GM23248 (cell line): ENCODE measurements around the gene VPS26A. TPM values are rescaled to one million over a fixed set of nuclear protein-coding genes. Genes with fewer than 3 reads are reported as not detected.

ENCODE experiments used
- DNase-seq: peaks from one replicate; pipeline ENCODE4 v3.0.0-alpha.2; 2015
- H2AFZ ChIP-seq: fragments of 200-600 bp; sonication (generic); 2 replicates; pipeline ENCODE4 v1.6.1; 2016; ENCODE audit warnings: antibody characterized with exemption
- H3F3A ChIP-seq: fragments of 200-600 bp; sonication (generic); 2 replicates; pipeline ENCODE4 v1.6.1; 2016; ENCODE audit warnings: mild to moderate bottlenecking, antibody characterized with exemption, mixed run types; ENCODE audit not compliant: insufficient read depth
- H3K27ac ChIP-seq: fragments of 200-600 bp; sonication (generic); 2 replicates; pipeline ENCODE4 v1.5.1; 2016; ENCODE audit warnings: mild to moderate bottlenecking
- H3K27me3 ChIP-seq: fragments of 200-600 bp; sonication (generic); replicated peaks from 2 replicates; pipeline ENCODE4 v1.6.1; 2016; ENCODE audit warnings: mild to moderate bottlenecking; ENCODE audit not compliant: insufficient read depth
- H3K36me3 ChIP-seq: fragments of 200-600 bp; sonication (generic); 2 replicates; pipeline ENCODE4 v1.6.1; 2016; ENCODE audit warnings: low read depth, mild to moderate bottlenecking
- H3K4me1 ChIP-seq: fragments of 200-600 bp; sonication (generic); 2 replicates; pipeline ENCODE4 v1.6.1; 2016; ENCODE audit warnings: mild to moderate bottlenecking; ENCODE audit not compliant: insufficient read depth
- H3K4me2 ChIP-seq: fragments of 200-600 bp; sonication (generic); one replicate; pipeline ENCODE4 v1.6.1; 2016; ENCODE audit warnings: mild to moderate bottlenecking; ENCODE audit not compliant: unreplicated experiment
- H3K4me3 ChIP-seq: fragments of 200-600 bp; sonication (generic); 2 replicates; pipeline ENCODE4 v1.5.1; 2016; ENCODE audit warnings: mild to moderate bottlenecking
- H3K79me2 ChIP-seq: fragments of 200-600 bp; sonication (generic); 2 replicates; pipeline ENCODE4 v1.6.1; 2016; ENCODE audit warnings: mild to moderate bottlenecking; ENCODE audit not compliant: insufficient read depth
- H3K9ac ChIP-seq: fragments of 200-600 bp; sonication (generic); 2 replicates; pipeline ENCODE4 v1.6.1; 2016; ENCODE audit warnings: mild to moderate bottlenecking
- H3K9me2 ChIP-seq: fragments of 200-600 bp; sonication (generic); 2 replicates; pipeline ENCODE4 v1.6.1; 2016; ENCODE audit warnings: mixed run types, mild to moderate bottlenecking, moderate library complexity; ENCODE audit not compliant: insufficient read depth
- H3K9me3 ChIP-seq: fragments of 200-600 bp; sonication (generic); one replicate; pipeline ENCODE4 v1.6.1; 2017; ENCODE audit warnings: low read depth
- H4K20me1 ChIP-seq: fragments of 200-600 bp; sonication (generic); 2 replicates; pipeline ENCODE4 v1.6.0; 2016; ENCODE audit not compliant: insufficient read depth
- EZH2 ChIP-seq: fragments of 200-600 bp; sonication (generic); IDR thresholded peaks from 2 replicates; pipeline ENCODE4 v1.6.1; 2018; ENCODE audit warnings: antibody characterized with exemption, mild to moderate bottlenecking; ENCODE audit not compliant: insufficient read depth, poor library complexity, severe bottlenecking
- EZH2phosphoT487 ChIP-seq: fragments of 200-600 bp; sonication (generic); IDR thresholded peaks from 2 replicates; pipeline ENCODE4 v1.6.1; 2018; ENCODE audit warnings: antibody characterized with exemption, moderate library complexity, mild to moderate bottlenecking, low read depth; ENCODE audit not compliant: insufficient read depth
- WGBS, 2 experiments: methylation state at CpG; one replicate each; pipeline ENCODE4 v1.1.6; 2015 to 2017; ENCODE audit warnings: low lambda C conversion rate in 2 of 2, low coverage in 1 of 2; ENCODE audit errors: missing lambda C conversion rate in 2 of 2; 5-methylcytosine and 5-hydroxymethylcytosine counted together
- in situ Hi-C: fragments of 300-500 bp; cut with MboI; formaldehyde crosslinking; loops from 2 replicates; pipeline ENCODE4 v1.15.0; 2020
- polyA plus RNA-seq: library from polyadenylated mRNA; unstranded; fragments of >200 nt; fragmentation: Nextera tagmentation; extraction: Ambion mirVana; gene quantifications from 2 replicates; pipeline ENCODE4 v1.2.1, GENCODE V29; 2016
- total RNA-seq: library from RNA; depleted of rRNA; stranded (reverse); fragments of >200 nt; shearing (Covaris generic); gene quantifications from 2 replicates; pipeline ENCODE4 v1.2.3, GENCODE V29; 2014

VPS26A gene
- total and polyA plus RNA-seq, 2 experiments from 2014 or later = 24.4 to 82.0 TPM

DNA sequence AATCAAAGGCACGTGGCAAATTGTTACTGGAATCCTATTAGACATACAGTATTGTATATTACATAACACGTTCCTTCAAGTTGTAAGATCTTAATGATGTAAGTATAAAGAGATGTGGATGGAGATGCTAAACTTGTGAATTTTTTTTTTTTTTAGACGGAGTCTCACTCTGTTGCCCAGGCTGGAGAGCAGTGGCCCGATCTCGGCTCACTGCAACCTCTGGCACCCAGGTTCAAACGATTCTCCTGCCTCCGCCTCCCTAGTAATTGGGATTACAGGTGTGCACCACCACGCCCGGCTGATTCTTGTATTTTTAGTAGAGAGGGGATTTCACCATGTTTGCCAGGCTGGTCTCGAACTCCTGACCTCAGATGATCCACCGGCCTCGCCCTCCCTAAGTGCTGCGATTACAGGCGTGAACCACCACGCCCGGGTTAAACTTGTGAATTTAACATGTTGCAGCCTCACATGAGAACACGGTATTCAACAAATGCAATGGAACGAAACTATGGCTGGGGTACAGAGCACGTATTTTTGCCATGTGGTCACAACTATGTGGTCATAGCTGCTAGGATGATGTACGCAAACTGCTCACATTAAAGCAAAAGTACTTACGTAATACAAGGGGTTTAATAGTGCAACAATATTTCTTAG lies 55.2 kb downstream of the VPS26A start:
- no peaks in the 10 kb centered on the region for H3K9me2 ChIP-seq
- peak overlapping the region; percentile 89 for H2AFZ ChIP-seq
- H3K9me3 ChIP-seq = no peaks in the 10 kb centered on the region
- peak overlapping the region; percentile 98 for H3K4me3 ChIP-seq
- in situ Hi-C loops = no loop called here
- no peaks in the 10 kb centered on the region for H4K20me1 ChIP-seq
- peak overlapping the region; percentile 88 for H3K4me2 ChIP-seq
- peak overlapping the region; percentile 100 for H3K9ac ChIP-seq
- peaks cover 7% of the 10 kb centered on the region for H3K4me1 ChIP-seq
- TF ChIP-seq EZH2phosphoT487 (no peak), EZH2 (no peak)
- H3K27me3 ChIP-seq = no peaks in the 10 kb centered on the region
- peaks cover 4% of the 10 kb centered on the region; the same call in 1 of the 2 replicates for H3F3A ChIP-seq
- DNase-seq = peak; percentile 84
- peaks cover 41% of the 10 kb centered on the region for H3K79me2 ChIP-seq
- WGBS, 2 experiments = 28 to 31% methylated on average over 21 of the region's 21 CpGs
- H3K36me3 ChIP-seq = no peaks in the 10 kb centered on the region; the same call in 1 of the 2 replicates
- peak overlapping the region; percentile 95 for H3K27ac ChIP-seq

DNA sequence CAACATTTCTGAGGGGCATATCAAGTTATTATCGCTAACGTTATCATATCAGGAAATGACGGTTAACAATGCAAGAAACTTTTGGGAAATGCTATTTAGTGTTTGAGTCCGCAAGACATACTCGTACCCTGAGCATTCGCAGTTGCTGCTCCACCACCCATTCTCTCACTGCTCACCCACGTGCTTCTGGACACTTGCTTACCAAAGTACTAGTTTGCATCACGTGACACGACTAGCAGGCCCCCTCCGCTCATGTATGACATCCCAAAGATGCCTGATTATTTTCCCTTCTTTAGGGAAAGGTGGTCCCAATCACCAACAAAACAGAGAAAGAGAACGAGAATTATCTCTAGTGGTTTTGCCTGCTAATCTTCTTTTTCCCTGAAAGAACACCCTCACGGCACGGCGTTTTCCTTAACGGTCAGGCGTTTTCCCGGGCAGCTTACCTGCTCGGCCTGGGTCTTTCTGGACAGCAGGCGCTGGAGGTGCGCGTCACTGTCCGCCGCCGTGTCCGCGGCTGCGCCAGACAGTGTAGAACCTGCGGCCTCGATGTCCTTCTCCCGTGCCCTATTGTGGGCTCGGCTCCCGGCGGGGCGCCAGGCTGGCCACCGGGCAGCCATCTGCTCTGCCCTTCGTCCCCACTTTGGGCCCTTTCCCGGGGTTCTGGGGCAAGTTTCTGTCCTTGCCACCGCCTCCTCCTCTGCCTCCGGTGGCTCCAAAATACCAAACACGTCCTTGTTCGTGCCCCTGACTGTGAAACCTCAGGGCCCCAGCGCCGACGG lies 56.0 kb downstream of the VPS26A start, which contains the start of gene SUPV3L1:
Gene SUPV3L1, plus strand, starts transcription at position 492 of the 782 bp plus-strand sequence. Its CDS starts 58 bp downstream, at position 550.
- Histone ChIP-seq H3K79me2 (peaks cover 49% of the 10 kb centered on the region), H3K4me2 (peak within 1 kb of the TSS; percentile 88), H2AFZ (peak within 1 kb of the TSS; percentile 89), H3K4me3 (peak within 1 kb of the TSS; percentile 98), H3F3A (peaks cover 4% of the 10 kb centered on the region; the same call in 1 of the 2 replicates), H3K4me1 (peaks cover 7% of the 10 kb centered on the region), H3K36me3 (no peaks in the 10 kb centered on the region; the same call in 1 of the 2 replicates), H3K9me3 (no peaks in the 10 kb centered on the region), H3K27me3 (no peaks in the 10 kb centered on the region), H4K20me1 (no peaks in the 10 kb centered on the region), H3K9ac (peak within 1 kb of the TSS; percentile 100), H3K27ac (peak within 1 kb of the TSS; percentile 95), H3K9me2 (no peaks in the 10 kb centered on the region)
- in situ Hi-C loops = no loop called here
- no peak for TF ChIP-seq EZH2phosphoT487
- TF ChIP-seq EZH2 = no peak
- 0% methylated on average over 36 to 40 of the region's 44 CpGs for WGBS, 2 experiments
- peak; percentile 100 for DNase-seq

DNA sequence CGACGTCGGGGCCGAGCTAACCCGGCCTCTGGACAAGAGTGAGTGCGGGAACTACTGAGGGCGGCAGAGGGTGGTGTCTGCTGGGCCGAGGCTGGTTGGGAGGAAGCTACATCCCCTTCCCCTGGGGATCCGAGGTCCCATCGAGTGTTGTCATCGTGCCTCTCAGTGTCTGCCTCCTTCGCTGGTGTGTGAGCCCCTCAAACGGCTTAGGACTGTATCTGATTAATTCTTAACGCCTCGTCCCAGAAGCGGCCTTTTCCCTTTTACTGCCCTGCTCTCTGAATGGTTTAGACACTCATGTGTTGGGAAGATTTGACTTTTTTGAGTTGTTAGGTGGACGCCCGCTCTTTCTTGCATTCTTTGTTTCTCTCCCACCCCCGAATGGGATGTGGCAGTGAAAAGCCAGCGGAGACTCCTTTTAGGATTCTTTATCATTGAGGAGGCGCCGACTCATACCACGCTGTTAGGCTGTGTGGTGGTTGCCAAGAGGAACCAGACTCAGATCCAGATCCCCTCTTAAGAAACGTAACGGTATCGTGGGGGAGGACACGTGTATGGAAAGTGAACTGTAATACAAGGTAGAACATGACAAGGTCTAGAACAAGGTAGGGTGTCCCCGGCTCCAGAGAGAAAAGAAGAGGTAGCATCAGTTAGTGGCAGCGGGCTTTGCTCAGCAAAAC lies 56.7 kb downstream of the VPS26A start:
- Histone ChIP-seq H4K20me1 (no peaks in the 10 kb centered on the region), H2AFZ (peak overlapping the region; percentile 89), H3K4me3 (peak overlapping the region; percentile 98), H3K79me2 (peaks cover 56% of the 10 kb centered on the region), H3K9me3 (no peaks in the 10 kb centered on the region), H3F3A (peaks cover 4% of the 10 kb centered on the region; the same call in 1 of the 2 replicates), H3K27ac (peak overlapping the region; percentile 95), H3K9ac (peak overlapping the region; percentile 100), H3K4me1 (peaks cover 7% of the 10 kb centered on the region), H3K36me3 (peaks cover under 1% of the 10 kb centered on the region; the same call in 1 of the 2 replicates), H3K27me3 (no peaks in the 10 kb centered on the region), H3K9me2 (no peaks in the 10 kb centered on the region), H3K4me2 (peak overlapping the region; percentile 88)
- DNase-seq = peak; percentile 81
- WGBS, 2 experiments = 7 to 8% methylated on average over 27 to 29 of the region's 29 CpGs
- in situ Hi-C loops = no loop called here
- no peak for TF ChIP-seq EZH2
- no peak for TF ChIP-seq EZH2phosphoT487

DNA sequence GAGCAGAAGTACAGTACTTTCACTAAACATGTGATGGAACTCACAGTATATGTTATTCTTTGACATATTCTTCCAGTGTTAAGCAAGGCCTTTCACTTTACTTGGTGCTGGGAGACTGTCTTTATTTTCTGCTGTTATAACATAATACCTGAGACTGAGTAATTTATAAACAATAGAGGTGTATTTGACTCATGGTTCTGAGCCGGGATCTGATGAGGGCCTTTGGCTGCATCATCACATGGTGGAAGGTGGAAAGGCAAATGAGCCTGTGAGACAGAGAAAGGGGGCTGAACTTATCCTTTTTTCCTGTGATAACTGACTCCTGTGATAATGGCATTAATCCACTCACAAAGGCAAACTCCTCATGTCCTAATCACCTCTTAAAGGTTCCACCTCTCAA lies 57.5 kb downstream of the VPS26A start:
- Histone ChIP-seq H3K27me3 (no peaks in the 10 kb centered on the region), H3K4me2 (peak overlapping the region; percentile 88), H3K4me3 (peak overlapping the region; percentile 98), H3K9me3 (no peaks in the 10 kb centered on the region), H3F3A (peaks cover 4% of the 10 kb centered on the region; the same call in 1 of the 2 replicates), H2AFZ (no peak overlapping the region), H3K4me1 (peaks cover 7% of the 10 kb centered on the region), H3K36me3 (peaks cover 8% of the 10 kb centered on the region), H3K27ac (peak overlapping the region; percentile 95), H3K9ac (peak overlapping the region; percentile 100), H4K20me1 (no peaks in the 10 kb centered on the region), H3K9me2 (no peaks in the 10 kb centered on the region), H3K79me2 (peaks cover 64% of the 10 kb centered on the region)
- peak; percentile 19 for DNase-seq
- TF ChIP-seq EZH2 (no peak), EZH2phosphoT487 (no peak)
- WGBS, 2 experiments = 55 to 68% methylated on average over 1 of the region's 1 CpG
- in situ Hi-C loops = no loop called here
